Breast epithelium (tissue), 3 donors: ENCODE measurements around the gene TTBK1.
"Not testable (repeated sequence)": the region's sequence is repeated elsewhere in the genome, so short reads cannot be mapped to it uniquely, and the experiment has no call there.

Experiments
- POLR2A ChIP-seq: fragments of 450-650 bp; IDR thresholded peaks from one replicate; pipeline ENCODE4 v1.6.1; 2016; ENCODE audit warnings: antibody characterized with exemption, mild to moderate bottlenecking, moderate library complexity
- TF ChIP-seq, protein P1 (sequence below), 3 donors: fragments of 450-650 bp; IDR thresholded peaks; one replicate each; pipeline ENCODE4 v1.5.1; 2016 to 2017; ENCODE audit warnings: antibody characterized with exemption in 3 of 3, mild to moderate bottlenecking in 3 of 3, moderate library complexity in 3 of 3

DNA sequence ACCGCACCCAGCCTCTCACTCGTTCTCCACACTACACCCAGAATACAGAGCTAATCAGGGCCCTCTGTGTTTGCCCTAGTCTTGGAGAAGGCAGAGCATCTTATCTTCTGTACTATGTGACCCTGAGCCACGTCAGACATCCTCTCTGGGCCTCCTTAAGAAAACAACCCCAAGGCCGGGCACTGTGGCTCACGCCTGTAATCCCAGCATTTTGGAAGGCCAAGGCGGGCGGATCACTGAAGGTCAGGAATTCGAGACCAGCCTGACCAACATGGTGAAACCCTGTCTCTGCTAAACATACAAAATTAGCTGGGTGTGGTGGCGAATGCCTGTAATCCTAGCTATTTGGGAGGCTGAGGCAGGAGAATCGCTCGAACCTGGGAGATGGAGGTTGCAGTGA, 59.7 kb downstream of the TTBK1 start:
- not testable (repeated sequence) for TF ChIP-seq POLR2A
- TF ChIP-seq, protein P1, sequence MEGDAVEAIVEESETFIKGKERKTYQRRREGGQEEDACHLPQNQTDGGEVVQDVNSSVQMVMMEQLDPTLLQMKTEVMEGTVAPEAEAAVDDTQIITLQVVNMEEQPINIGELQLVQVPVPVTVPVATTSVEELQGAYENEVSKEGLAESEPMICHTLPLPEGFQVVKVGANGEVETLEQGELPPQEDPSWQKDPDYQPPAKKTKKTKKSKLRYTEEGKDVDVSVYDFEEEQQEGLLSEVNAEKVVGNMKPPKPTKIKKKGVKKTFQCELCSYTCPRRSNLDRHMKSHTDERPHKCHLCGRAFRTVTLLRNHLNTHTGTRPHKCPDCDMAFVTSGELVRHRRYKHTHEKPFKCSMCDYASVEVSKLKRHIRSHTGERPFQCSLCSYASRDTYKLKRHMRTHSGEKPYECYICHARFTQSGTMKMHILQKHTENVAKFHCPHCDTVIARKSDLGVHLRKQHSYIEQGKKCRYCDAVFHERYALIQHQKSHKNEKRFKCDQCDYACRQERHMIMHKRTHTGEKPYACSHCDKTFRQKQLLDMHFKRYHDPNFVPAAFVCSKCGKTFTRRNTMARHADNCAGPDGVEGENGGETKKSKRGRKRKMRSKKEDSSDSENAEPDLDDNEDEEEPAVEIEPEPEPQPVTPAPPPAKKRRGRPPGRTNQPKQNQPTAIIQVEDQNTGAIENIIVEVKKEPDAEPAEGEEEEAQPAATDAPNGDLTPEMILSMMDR (IDR thresholded peaks at IDR 0.05), result not testable (repeated sequence)
